ENCODE data around the gene SULT1A1. TPM values are rescaled to one million over a fixed set of nuclear protein-coding genes. Genes with fewer than 3 reads are reported as not detected.

SULT1A1 gene
- total and polyA plus RNA-seq, 2 of the 13 experiments (the other 11 are each of a cell fraction or from before 2014, with no cell fraction given), result 114 to 147 TPM

- TF ChIP-seq, protein P1, sequence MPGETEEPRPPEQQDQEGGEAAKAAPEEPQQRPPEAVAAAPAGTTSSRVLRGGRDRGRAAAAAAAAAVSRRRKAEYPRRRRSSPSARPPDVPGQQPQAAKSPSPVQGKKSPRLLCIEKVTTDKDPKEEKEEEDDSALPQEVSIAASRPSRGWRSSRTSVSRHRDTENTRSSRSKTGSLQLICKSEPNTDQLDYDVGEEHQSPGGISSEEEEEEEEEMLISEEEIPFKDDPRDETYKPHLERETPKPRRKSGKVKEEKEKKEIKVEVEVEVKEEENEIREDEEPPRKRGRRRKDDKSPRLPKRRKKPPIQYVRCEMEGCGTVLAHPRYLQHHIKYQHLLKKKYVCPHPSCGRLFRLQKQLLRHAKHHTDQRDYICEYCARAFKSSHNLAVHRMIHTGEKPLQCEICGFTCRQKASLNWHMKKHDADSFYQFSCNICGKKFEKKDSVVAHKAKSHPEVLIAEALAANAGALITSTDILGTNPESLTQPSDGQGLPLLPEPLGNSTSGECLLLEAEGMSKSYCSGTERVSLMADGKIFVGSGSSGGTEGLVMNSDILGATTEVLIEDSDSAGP (CRISPR knock-in tag; IDR thresholded peaks at IDR 0.05; ENCODE audit: borderline replicate concordance), result 0 out of 2 replicates have a peak, but pooled peaks have one; percentile 25
- TF ChIP-seq TBP (CRISPR knock-in tag; IDR thresholded peaks at IDR 0.05), result no peak
- TF ChIP-seq, protein P2, sequence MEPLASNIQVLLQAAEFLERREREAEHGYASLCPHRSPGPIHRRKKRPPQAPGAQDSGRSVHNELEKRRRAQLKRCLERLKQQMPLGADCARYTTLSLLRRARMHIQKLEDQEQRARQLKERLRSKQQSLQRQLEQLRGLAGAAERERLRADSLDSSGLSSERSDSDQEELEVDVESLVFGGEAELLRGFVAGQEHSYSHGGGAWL (CRISPR knock-in tag; IDR thresholded peaks at IDR 0.05), result no peak
- TF ChIP-seq, protein P3, sequence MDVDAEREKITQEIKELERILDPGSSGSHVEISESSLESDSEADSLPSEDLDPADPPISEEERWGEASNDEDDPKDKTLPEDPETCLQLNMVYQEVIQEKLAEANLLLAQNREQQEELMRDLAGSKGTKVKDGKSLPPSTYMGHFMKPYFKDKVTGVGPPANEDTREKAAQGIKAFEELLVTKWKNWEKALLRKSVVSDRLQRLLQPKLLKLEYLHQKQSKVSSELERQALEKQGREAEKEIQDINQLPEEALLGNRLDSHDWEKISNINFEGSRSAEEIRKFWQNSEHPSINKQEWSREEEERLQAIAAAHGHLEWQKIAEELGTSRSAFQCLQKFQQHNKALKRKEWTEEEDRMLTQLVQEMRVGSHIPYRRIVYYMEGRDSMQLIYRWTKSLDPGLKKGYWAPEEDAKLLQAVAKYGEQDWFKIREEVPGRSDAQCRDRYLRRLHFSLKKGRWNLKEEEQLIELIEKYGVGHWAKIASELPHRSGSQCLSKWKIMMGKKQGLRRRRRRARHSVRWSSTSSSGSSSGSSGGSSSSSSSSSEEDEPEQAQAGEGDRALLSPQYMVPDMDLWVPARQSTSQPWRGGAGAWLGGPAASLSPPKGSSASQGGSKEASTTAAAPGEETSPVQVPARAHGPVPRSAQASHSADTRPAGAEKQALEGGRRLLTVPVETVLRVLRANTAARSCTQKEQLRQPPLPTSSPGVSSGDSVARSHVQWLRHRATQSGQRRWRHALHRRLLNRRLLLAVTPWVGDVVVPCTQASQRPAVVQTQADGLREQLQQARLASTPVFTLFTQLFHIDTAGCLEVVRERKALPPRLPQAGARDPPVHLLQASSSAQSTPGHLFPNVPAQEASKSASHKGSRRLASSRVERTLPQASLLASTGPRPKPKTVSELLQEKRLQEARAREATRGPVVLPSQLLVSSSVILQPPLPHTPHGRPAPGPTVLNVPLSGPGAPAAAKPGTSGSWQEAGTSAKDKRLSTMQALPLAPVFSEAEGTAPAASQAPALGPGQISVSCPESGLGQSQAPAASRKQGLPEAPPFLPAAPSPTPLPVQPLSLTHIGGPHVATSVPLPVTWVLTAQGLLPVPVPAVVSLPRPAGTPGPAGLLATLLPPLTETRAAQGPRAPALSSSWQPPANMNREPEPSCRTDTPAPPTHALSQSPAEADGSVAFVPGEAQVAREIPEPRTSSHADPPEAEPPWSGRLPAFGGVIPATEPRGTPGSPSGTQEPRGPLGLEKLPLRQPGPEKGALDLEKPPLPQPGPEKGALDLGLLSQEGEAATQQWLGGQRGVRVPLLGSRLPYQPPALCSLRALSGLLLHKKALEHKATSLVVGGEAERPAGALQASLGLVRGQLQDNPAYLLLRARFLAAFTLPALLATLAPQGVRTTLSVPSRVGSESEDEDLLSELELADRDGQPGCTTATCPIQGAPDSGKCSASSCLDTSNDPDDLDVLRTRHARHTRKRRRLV (CRISPR knock-in tag; IDR thresholded peaks at IDR 0.05), result no peak
- TF ChIP-seq RFXANK (CRISPR knock-in tag; IDR thresholded peaks at IDR 0.05), result no peak
- TF ChIP-seq ATF7 (IDR thresholded peaks at IDR 0.05), result no peak
- TF ChIP-seq ATF7 (CRISPR knock-in tag; IDR thresholded peaks at IDR 0.05), result 0 out of 2 replicates have a peak, but pooled peaks have one; percentile 29
- TF ChIP-seq ETV5 (CRISPR knock-in tag; IDR thresholded peaks at IDR 0.05; ENCODE audit: borderline replicate concordance), result peak; percentile 54; the same call in 1 of the 2 replicates
- TF ChIP-seq TEAD2 (CRISPR knock-in tag; IDR thresholded peaks at IDR 0.05), result no peak
- TF ChIP-seq ARNT (IDR thresholded peaks at IDR 0.05), result no peak
- TF ChIP-seq PCBP1 (IDR thresholded peaks at IDR 0.05; ENCODE audit: borderline replicate concordance, low read depth, low read length), result no peak
- no peak for TF ChIP-seq SMC3 (IDR thresholded peaks at IDR 0.05; ENCODE audit: low read length)
- TF ChIP-seq DNMT3B (CRISPR knock-in tag; conservative IDR thresholded peaks at IDR 0.05), result no peak
- no peak for TF ChIP-seq TRAFD1 (CRISPR knock-in tag; IDR thresholded peaks at IDR 0.05; ENCODE audit: borderline replicate concordance)
- peak; percentile 60 for TF ChIP-seq SALL1 (CRISPR knock-in tag; IDR thresholded peaks at IDR 0.05)
- no peak for TF ChIP-seq USF2 (IDR thresholded peaks at IDR 0.05; ENCODE audit: low read depth, low read length)
- no peak for TF ChIP-seq USF2 (CRISPR knock-in tag; IDR thresholded peaks at IDR 0.05; ENCODE audit: borderline replicate concordance)
- TF ChIP-seq MXI1 (IDR thresholded peaks at IDR 0.05; ENCODE audit: borderline replicate concordance, low read depth, low read length), result no peak
- TF ChIP-seq, protein P4, sequence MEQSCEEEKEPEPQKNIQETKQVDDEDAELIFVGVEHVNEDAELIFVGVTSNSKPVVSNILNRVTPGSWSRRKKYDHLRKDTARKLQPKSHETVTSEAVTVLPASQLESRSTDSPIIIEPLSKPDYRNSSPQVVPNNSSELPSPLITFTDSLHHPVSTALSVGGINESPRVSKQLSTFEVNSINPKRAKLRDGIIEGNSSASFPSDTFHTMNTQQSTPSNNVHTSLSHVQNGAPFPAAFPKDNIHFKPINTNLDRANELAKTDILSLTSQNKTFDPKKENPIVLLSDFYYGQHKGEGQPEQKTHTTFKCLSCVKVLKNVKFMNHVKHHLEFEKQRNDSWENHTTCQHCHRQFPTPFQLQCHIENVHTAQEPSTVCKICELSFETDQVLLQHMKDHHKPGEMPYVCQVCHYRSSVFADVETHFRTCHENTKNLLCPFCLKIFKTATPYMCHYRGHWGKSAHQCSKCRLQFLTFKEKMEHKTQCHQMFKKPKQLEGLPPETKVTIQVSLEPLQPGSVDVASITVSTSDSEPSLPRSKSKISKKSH (CRISPR knock-in tag; IDR thresholded peaks at IDR 0.05; ENCODE audit: borderline replicate concordance), result no peak
Measured at GRCh38 chr16:28617874-28618273, 8.0 kb upstream of the SULT1A1 start (continued).
